Esophagus muscularis mucosa (tissue), 4 donors: ENCODE measurements around the gene RXFP1.

Source experiments
- EP300 ChIP-seq: sonication (generic); formaldehyde crosslinking; IDR thresholded peaks from one replicate; pipeline ENCODE4 v1.6.1; 2017; ENCODE audit warnings: antibody characterized with exemption
- POLR2A ChIP-seq: fragments of 450-650 bp; IDR thresholded peaks from one replicate; pipeline ENCODE4 v1.6.1; 2017; ENCODE audit warnings: antibody characterized with exemption, moderate library complexity, mild to moderate bottlenecking, low read depth
- POLR2AphosphoS5 ChIP-seq, 2 donors: sonication (generic); formaldehyde crosslinking; IDR thresholded peaks; one replicate each; pipeline ENCODE4 v1.6.1; 2017; ENCODE audit warnings: antibody characterized with exemption in 2 of 2
- TF ChIP-seq, protein P1 (sequence below), 3 experiments: fragments of 200-600 bp in 2 of 3; fragments of 450-650 bp in 1 of 3; sonication (generic) in 2 of 3; IDR thresholded peaks; one replicate each; pipeline ENCODE4 v1.5.1; 2017 to 2019; ENCODE audit warnings: antibody characterized with exemption in 3 of 3, mild to moderate bottlenecking in 2 of 3, moderate library complexity in 1 of 3

GRCh38 chr4:158657291-158657690, 135.6 kb downstream of the RXFP1 start:
- TF ChIP-seq, protein P1, sequence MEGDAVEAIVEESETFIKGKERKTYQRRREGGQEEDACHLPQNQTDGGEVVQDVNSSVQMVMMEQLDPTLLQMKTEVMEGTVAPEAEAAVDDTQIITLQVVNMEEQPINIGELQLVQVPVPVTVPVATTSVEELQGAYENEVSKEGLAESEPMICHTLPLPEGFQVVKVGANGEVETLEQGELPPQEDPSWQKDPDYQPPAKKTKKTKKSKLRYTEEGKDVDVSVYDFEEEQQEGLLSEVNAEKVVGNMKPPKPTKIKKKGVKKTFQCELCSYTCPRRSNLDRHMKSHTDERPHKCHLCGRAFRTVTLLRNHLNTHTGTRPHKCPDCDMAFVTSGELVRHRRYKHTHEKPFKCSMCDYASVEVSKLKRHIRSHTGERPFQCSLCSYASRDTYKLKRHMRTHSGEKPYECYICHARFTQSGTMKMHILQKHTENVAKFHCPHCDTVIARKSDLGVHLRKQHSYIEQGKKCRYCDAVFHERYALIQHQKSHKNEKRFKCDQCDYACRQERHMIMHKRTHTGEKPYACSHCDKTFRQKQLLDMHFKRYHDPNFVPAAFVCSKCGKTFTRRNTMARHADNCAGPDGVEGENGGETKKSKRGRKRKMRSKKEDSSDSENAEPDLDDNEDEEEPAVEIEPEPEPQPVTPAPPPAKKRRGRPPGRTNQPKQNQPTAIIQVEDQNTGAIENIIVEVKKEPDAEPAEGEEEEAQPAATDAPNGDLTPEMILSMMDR (IDR thresholded peaks at IDR 0.05) = no peak
- TF ChIP-seq POLR2A (no peak), EP300 (no peak), POLR2AphosphoS5 (IDR thresholded peaks at IDR 0.05) (no peak)
